Skin of body (tissue), 2 donors: ENCODE data around the gene RUNDC1. TPM values are rescaled to one million over a fixed set of nuclear protein-coding genes. Genes with fewer than 3 reads are reported as not detected.
"Not testable (repeated sequence)": the region's sequence is repeated elsewhere in the genome, so short reads cannot be mapped to it uniquely, and the experiment has no call there.

Experiments used
- DNase-seq: peaks from one replicate; lab custom pipeline; 2025; lab: John Stamatoyannopoulos, UW
- total RNA-seq: library from RNA; depleted of rRNA; stranded (reverse); fragments of >200 nt; gene quantifications from one replicate; pipeline ENCODE4 v1.2.3, GENCODE V29; 2014

RUNDC1 gene
- total RNA-seq, 1 donor from 2014 or later = 7.1 TPM

GRCh38 chr17:42989726-42990652, 9.6 kb downstream of the RUNDC1 start:
- DNase-seq = no peak

GRCh38 chr17:42991471-42991870, 11.1 kb downstream of the RUNDC1 start:
- no peak for DNase-seq

GRCh38 chr17:42992872-42993271, 12.5 kb downstream of the RUNDC1 start:
- DNase-seq = no peak

- not testable (repeated sequence) for DNase-seq
These were observed 13.5 kb downstream of the RUNDC1 start for GRCh38 chr17:42993913-42994312.

- no peak for DNase-seq
These were observed 17.1 kb downstream of the RUNDC1 start for GRCh38 chr17:42997390-42997983.

GRCh38 chr17:42997984-42998938, 17.9 kb downstream of the RUNDC1 start, which contains the start of gene RPL27:
Gene RPL27 (plus strand): TSS chr17:42998419. CDS start chr17:42998751, 332 bp downstream.
- peak; percentile 100 for DNase-seq

DNA sequence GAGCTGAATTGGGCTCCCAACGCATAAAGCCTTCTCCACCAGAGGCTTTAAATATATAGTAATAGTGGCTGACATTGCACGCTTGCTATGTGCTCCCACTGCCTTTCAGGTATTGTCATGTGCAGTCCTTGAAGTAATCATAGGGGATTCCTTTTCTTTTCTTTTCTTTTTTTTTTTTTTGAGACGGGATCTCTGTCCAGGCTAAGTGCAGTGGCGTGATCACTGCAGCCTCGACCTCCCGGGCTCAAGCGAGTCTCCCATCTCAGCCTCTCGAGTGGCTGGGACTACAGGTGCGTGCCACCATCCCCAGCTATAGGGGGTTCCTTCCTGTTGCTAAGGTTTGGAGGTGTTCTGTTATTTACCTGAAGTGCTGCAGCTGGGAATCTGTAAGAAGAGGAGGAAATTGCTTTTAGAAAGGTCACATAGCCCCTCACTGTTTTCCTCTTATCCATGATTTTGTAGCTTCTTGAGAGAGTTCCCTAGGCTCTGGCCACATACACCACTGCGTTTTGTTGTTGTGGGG, 18.7 kb downstream of the RUNDC1 start:
- DNase-seq = no peak

DNA sequence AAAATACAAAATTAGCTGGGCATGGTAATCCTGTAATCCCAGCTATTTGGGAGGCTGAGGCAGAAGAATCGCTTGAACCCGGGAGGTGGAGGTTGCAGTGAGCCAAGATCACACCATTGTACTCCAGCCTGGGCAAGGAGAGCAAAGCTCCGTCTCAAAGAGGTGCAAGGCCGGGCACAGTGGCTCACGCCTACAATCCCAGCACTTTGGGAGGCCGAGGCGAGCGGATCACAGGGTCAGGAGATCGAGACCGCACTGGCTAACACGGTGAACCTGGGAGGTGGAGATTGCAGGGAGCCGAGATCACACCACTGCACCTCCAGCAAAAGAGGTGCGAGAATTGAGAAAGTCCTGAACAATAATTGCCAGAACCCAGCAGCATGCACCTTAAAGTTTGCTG, 20.5 kb downstream of the RUNDC1 start:
- DNase-seq = not testable (repeated sequence)

DNA sequence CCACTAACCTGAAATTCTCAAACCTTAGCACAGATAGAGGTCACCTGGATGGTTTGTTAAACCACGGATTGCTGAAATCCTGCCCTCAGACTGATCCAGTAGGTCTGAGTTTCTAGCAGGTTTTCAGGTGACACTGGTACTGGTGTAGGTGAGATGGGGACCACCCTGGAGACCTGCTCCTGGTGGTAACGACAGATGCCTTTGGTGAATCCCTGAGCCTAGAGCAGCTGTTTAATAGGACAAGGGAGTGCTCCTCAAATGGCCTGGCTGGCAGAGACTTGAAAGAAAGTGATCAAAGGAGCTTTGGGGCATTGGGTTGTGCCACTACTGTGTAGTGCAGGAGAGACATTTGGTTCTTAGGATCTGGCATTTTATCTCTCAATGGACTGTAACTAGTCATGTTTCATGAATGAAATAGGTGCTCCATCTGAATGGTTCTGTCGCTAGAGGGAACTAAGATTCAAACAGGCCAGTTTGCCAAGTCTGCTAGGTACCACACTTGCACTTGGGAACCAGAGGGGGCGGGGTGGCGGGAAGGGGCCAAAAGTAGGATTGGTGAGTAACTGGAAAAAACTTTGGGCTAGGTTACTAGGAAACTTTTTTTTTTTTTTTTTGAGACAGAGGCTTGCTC, 23.3 kb downstream of the RUNDC1 start:
- DNase-seq = no peak

DNA sequence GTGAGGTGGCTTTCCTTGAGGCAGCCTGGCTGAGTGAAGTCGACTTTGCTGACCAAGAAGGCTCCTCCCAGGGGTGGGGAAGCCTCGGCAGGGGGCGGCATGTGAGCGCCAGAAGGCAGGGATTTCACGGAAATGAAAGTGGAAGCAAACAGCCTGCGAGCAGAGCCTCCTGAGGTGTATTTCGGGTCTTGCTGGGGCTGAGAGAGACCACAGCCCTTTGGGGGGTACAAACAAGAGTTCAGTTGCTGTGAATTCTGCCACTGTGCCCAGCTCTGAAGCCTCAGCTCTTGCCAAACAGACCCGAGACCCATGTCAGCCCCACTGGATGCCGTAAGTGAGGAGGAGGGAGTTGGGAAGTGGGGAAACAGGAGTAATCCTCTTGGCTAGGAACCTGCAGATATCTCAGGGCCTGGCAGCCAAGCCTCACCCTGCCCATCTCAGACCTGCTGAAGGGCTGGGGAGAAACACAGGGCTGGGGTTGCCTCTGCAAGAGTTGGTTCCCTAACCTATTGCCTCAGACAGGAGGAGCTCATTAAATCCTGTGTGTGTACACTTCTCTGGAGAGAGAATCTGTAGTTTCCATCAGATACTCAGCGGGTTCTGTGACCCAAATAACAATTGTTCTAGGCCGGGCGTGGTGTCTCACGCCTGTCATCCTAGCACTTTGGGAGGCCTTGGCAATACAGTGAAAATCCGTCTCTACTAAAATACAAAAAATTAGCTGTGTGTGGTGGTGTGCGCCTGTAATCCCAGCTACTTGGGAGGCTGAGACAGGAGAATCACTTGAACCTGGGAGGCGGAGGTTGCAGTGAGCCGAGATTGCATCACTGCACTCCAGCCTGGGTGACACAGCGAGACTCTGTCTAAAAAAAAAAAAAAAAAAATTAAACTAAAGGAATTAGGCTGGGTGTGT, 26.5 kb downstream of the RUNDC1 start, which contains the start of gene IFI35:
Gene IFI35 (plus strand): TSS at position 146 of the 913 bp plus-strand sequence. CDS start 164 bp downstream, at position 310.
- peak; percentile 74 for DNase-seq

- no peak for DNase-seq
These were observed 30.4 kb downstream of the RUNDC1 start for GRCh38 chr17:43010667-43011308.

DNA sequence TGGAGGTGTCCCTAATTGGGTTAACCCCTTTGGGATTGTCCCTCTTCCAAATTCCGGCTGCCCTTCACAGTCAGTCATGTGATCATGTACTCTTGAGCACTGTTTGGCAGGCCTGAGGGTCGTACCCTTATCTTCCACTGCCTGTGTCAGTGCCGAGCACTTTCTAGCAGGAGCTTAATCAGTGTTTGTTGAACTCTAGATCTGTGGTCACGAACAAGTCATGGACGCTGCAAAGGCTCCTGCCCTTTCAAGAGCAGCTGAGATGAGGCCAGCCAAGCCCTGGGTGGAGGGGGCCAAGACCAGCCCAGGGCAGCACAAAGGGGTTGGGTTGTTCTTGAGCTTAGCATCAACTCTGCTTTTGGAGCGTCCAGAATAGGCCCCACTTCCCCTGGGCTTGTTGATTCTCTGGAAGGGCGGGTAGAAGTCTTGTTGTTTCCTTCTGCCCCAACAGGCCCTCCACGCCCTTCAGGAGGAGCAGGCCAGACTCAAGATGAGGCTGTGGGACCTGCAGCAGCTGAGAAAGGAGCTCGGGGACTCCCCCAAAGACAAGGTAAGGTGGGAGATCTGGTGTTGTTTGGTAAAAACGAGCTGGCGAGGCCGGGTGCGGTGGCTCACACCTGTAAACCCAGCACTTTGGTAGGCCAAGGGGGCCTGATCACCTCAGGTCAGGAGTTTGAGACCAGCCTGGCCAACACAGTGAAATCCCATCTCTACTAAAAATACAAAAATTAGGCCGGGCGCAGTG, 31.5 kb downstream of the RUNDC1 start:
- no peak for DNase-seq

- no peak for DNase-seq
These were observed 32.9 kb downstream of the RUNDC1 start for GRCh38 chr17:43013296-43013695.

GRCh38 chr17:43014020-43014648, 33.8 kb downstream of the RUNDC1 start:
- DNase-seq = no peak

- DNase-seq = no peak
These were observed 34.5 kb downstream of the RUNDC1 start for GRCh38 chr17:43014649-43015542.

GRCh38 chr17:43015579-43015978, 35.2 kb downstream of the RUNDC1 start:
- no peak for DNase-seq

DNA sequence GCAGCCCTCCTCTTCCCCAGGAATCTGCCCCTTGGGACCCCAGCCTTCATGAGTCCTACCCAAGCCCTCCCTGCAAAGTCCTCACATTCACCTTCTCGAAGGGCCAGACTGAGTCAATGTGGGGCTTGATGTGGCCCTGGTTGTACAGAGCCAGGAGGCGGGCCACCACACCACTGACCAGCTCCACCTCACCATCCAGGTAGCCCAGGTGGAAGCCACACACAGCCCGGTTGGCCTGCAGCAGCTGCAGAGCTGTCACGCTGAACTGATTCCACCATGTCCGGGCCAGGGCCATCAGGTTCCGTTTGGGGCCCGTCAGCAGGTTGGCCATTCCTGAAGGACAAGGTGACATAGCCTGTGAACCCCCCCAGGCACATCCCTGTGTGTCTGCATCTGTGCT, 35.9 kb downstream of the RUNDC1 start:
- DNase-seq = no peak
